HEK293 (cell line): ENCODE data around the gene UGT1A9.

ENCODE experiments used
- CTCF ChIA-PET: fragments of 350-600 bp; formaldehyde crosslinking; extraction: SDS; loops from one replicate; lab custom pipeline; 2021; ENCODE audit warnings: antibody characterized with exemption; lab: Yijun Ruan, JAX
- POLR2A ChIA-PET: fragments of 300-600 bp; formaldehyde crosslinking; extraction: SDS; loops from one replicate; lab custom pipeline; 2020; ENCODE audit warnings: antibody characterized with exemption, inconsistent platforms; lab: Yijun Ruan, JAX
- H3K27ac ChIP-seq: fragments of 200-500 bp; sonication (Bioruptor generic); 2 replicates; pipeline ENCODE4 v1.5.1; 2014; ENCODE audit warnings: low read depth, low read length, control low read depth, inconsistent platforms; ENCODE audit errors: extremely low read depth
- H3K36me3 ChIP-seq, 2 experiments: fragments of 200-500 bp in 1 of 2; sonication (Bioruptor generic) in 1 of 2; 1 replicate in 1 of 2; 2 replicates in 1 of 2; pipeline ENCODE4 v1.5.1; 2014 to 2017; ENCODE audit warnings: inconsistent platforms in 2 of 2, low read length in 2 of 2; ENCODE audit not compliant: control insufficient read depth in 2 of 2, insufficient read depth in 1 of 2
- H3K4me1 ChIP-seq: fragments of 200-500 bp; sonication (Bioruptor generic); 2 replicates; pipeline ENCODE4 v1.5.1; 2014; ENCODE audit warnings: mild to moderate bottlenecking, low read length, inconsistent platforms; ENCODE audit not compliant: control insufficient read depth, insufficient read depth
- H3K4me3 ChIP-seq: 2 replicates; pipeline ENCODE4 v1.5.1; 2011; ENCODE audit warnings: low read depth, mild to moderate bottlenecking, control low read depth, low read length, moderate library complexity
- H3K9me3 ChIP-seq: fragments of 200-500 bp; sonication (Bioruptor generic); 2 replicates; pipeline ENCODE4 v1.5.1; 2014; ENCODE audit warnings: low read depth, low read length, inconsistent platforms; ENCODE audit not compliant: control insufficient read depth, insufficient read depth
- ELK4 ChIP-seq: IDR thresholded peaks from 2 replicates; pipeline ENCODE4 v1.6.1; 2011; ENCODE audit warnings: mild to moderate bottlenecking, low read depth, low read length, borderline replicate concordance
- KLF7 ChIP-seq: fragments of 450-650 bp; formaldehyde crosslinking; IDR thresholded peaks from 2 replicates; pipeline ENCODE4 v1.5.1; 2016; ENCODE audit warnings: missing biosample characterization, missing genetic modification characterization, borderline replicate concordance
- OVOL3 ChIP-seq: fragments of 450-650 bp; formaldehyde crosslinking; IDR thresholded peaks from 2 replicates; pipeline ENCODE4 v1.5.1; 2016; ENCODE audit warnings: missing biosample characterization, missing genetic modification characterization
- PBX3 ChIP-seq: sonication (generic); formaldehyde crosslinking; IDR thresholded peaks from 2 replicates; pipeline ENCODE4 v1.8.1; 2022; ENCODE audit warnings: mild to moderate bottlenecking, moderate library complexity, missing genetic modification reagents
- RBAK ChIP-seq: fragments of 450-650 bp; formaldehyde crosslinking; IDR thresholded peaks from 2 replicates; pipeline ENCODE4 v1.5.1; 2016; ENCODE audit warnings: missing biosample characterization, missing genetic modification characterization
- SALL2 ChIP-seq: fragments of 450-650 bp; formaldehyde crosslinking; IDR thresholded peaks from 2 replicates; pipeline ENCODE4 v1.5.0; 2017; ENCODE audit warnings: missing biosample characterization, mild to moderate bottlenecking, missing genetic modification characterization, borderline replicate concordance
- ZNF146 ChIP-seq: fragments of 450-650 bp; formaldehyde crosslinking; IDR thresholded peaks from 2 replicates; pipeline ENCODE4 v1.5.1; 2016; ENCODE audit warnings: missing biosample characterization, missing genetic modification characterization
- ZNF510 ChIP-seq: fragments of 450-650 bp; formaldehyde crosslinking; IDR thresholded peaks from 2 replicates; pipeline ENCODE4 v1.5.1; 2018; ENCODE audit warnings: mild to moderate bottlenecking, missing genetic modification characterization, missing biosample characterization; ENCODE audit not compliant: insufficient replicate concordance
- ZNF513 ChIP-seq: fragments of 450-650 bp; IDR thresholded peaks from 2 replicates; pipeline ENCODE4 v1.5.1; 2018; ENCODE audit warnings: missing biosample characterization, missing genetic modification characterization
- ZNF558 ChIP-seq: fragments of 450-650 bp; formaldehyde crosslinking; IDR thresholded peaks from 2 replicates; pipeline ENCODE4 v1.5.1; 2016; ENCODE audit warnings: missing biosample characterization, missing genetic modification characterization
- ZNF561 ChIP-seq: fragments of 450-650 bp; IDR thresholded peaks from 2 replicates; pipeline ENCODE4 v1.5.1; 2018; ENCODE audit warnings: missing biosample characterization, missing genetic modification characterization, borderline replicate concordance
- ZNF596 ChIP-seq: fragments of 450-650 bp; IDR thresholded peaks from 2 replicates; pipeline ENCODE4 v1.5.0; 2018; ENCODE audit warnings: missing biosample characterization, mild to moderate bottlenecking, missing genetic modification characterization, moderate library complexity
- ZNF692 ChIP-seq: fragments of 450-650 bp; formaldehyde crosslinking; IDR thresholded peaks from 2 replicates; pipeline ENCODE4 v1.5.1; 2016; ENCODE audit warnings: missing biosample characterization, missing genetic modification characterization
- ZNF704 ChIP-seq: fragments of 450-650 bp; formaldehyde crosslinking; IDR thresholded peaks from 2 replicates; pipeline ENCODE4 v1.5.1; 2016; ENCODE audit warnings: missing biosample characterization, missing genetic modification characterization
- ZNF76 ChIP-seq: fragments of 450-650 bp; formaldehyde crosslinking; IDR thresholded peaks from 2 replicates; pipeline ENCODE4; 2016; ENCODE audit warnings: low read depth, missing biosample characterization, missing genetic modification characterization, borderline replicate concordance
- ZNF791 ChIP-seq: fragments of 450-650 bp; formaldehyde crosslinking; IDR thresholded peaks from 2 replicates; pipeline ENCODE4 v1.5.1; 2016; ENCODE audit warnings: missing biosample characterization, missing genetic modification characterization
- ZSCAN23 ChIP-seq: fragments of 450-650 bp; formaldehyde crosslinking; IDR thresholded peaks from 2 replicates; pipeline ENCODE4 v1.5.1; 2016; ENCODE audit warnings: missing biosample characterization, missing genetic modification characterization
- ZSCAN30 ChIP-seq: fragments of 450-650 bp; IDR thresholded peaks from 2 replicates; pipeline ENCODE4 v1.5.1; 2018; ENCODE audit warnings: missing biosample characterization, mild to moderate bottlenecking, missing genetic modification characterization, moderate library complexity

UGT1A9 gene

GRCh38 chr2:233796254-233796653, 124.6 kb downstream of the UGT1A9 start:
- no peak for TF ChIP-seq ZNF76
- no peak for TF ChIP-seq ZNF692 (tag by site-specific recombination)
- no peak for TF ChIP-seq ZNF146
- no peak for TF ChIP-seq ELK4
- TF ChIP-seq ZNF510 (tag by site-specific recombination): no peak
- TF ChIP-seq ZNF596 (tag by site-specific recombination): no peak
- TF ChIP-seq SALL2: no peak
- TF ChIP-seq OVOL3 (tag by site-specific recombination): no peak
- no peak for TF ChIP-seq ZNF561 (tag by site-specific recombination)
- TF ChIP-seq KLF7: no peak
- TF ChIP-seq RBAK: no peak
- TF ChIP-seq PBX3 (CRISPR knock-in tag): no peak
- no peak for TF ChIP-seq ZSCAN30
- no peak for TF ChIP-seq ZNF791 (tag by site-specific recombination)
- TF ChIP-seq ZNF513: no peak
- Histone ChIP-seq H3K27ac (no peak overlapping the region), H3K36me3 (no peaks in the 10 kb centered on the region), H3K4me1 (no peaks in the 10 kb centered on the region), H3K9me3 (no peaks in the 10 kb centered on the region), H3K4me3 (no peak overlapping the region)
- ChIA-PET POLR2A (no interaction called here), CTCF (interaction anchor here (1.2 kb wide), 1 partner anchor 11 kb away, joined by 3 read pairs; no protein-coding TSS in a partner anchor)

- POLR2A ChIA-PET: no interaction called here
- no peak overlapping the region for H3K4me3 ChIP-seq
- no peak overlapping the region for H3K27ac ChIP-seq
- H3K36me3 ChIP-seq: no peaks in the 10 kb centered on the region
- no peaks in the 10 kb centered on the region for H3K4me1 ChIP-seq
- CTCF ChIA-PET: interaction anchor here (0.6 kb wide), 1 partner anchor 1164 kb away, joined by 3 read pairs; no protein-coding TSS in a partner anchor
- no peak for TF ChIP-seq ZNF704 (tag by site-specific recombination)
- TF ChIP-seq ZNF558 (tag by site-specific recombination): no peak
- TF ChIP-seq ZSCAN23 (tag by site-specific recombination): no peak
- TF ChIP-seq OVOL3 (tag by site-specific recombination): no peak
- TF ChIP-seq, all 188 proteins: peak for 0
- H3K9me3 ChIP-seq: no peaks in the 10 kb centered on the region
Observed at GRCh38 chr2:233798335-233799086, 126.8 kb downstream of the UGT1A9 start.
